GM19193 (cell line): ENCODE data around the gene HECW1.

Experiments used
- POLR2A ChIP-seq: IDR thresholded peaks from 4 replicates; pipeline ENCODE4 v1.6.1; 2011; ENCODE audit not compliant: insufficient read depth, insufficient read length; ENCODE audit errors: extremely low read depth

Gene HECW1

GRCh38 chr7:43582503-43583423 lies 470.3 kb downstream of the HECW1 start, which contains the start of gene STK17A:
Gene STK17A, plus strand, starts transcription at chr7:43583108. Its CDS starts 136 bp downstream, at chr7:43583244.
- peak; percentile 96 for TF ChIP-seq POLR2A

- no peak for TF ChIP-seq POLR2A
Observed at GRCh38 chr7:43583424-43584194, 471.2 kb downstream of the HECW1 start.

- TF ChIP-seq POLR2A: no peak
Observed at GRCh38 chr7:43584195-43584586, 471.7 kb downstream of the HECW1 start.

- TF ChIP-seq POLR2A: no peak
Observed at GRCh38 chr7:43585562-43585961, 473.1 kb downstream of the HECW1 start.

GRCh38 chr7:43586251-43586900 lies 473.9 kb downstream of the HECW1 start:
- TF ChIP-seq POLR2A: no peak

GRCh38 chr7:43588477-43589132 lies 476.2 kb downstream of the HECW1 start:
- no peak for TF ChIP-seq POLR2A

GRCh38 chr7:43589133-43589478 lies 476.7 kb downstream of the HECW1 start:
- TF ChIP-seq POLR2A: no peak

- no peak for TF ChIP-seq POLR2A
Observed at GRCh38 chr7:43589728-43590127, 477.3 kb downstream of the HECW1 start.

GRCh38 chr7:43590862-43591557 lies 478.6 kb downstream of the HECW1 start:
- TF ChIP-seq POLR2A: no peak

GRCh38 chr7:43591558-43592180 lies 479.2 kb downstream of the HECW1 start:
- no peak for TF ChIP-seq POLR2A

- TF ChIP-seq POLR2A: no peak
Observed at GRCh38 chr7:43592326-43592725, 479.9 kb downstream of the HECW1 start.

- TF ChIP-seq POLR2A: no peak
Observed at GRCh38 chr7:43593010-43593409, 480.6 kb downstream of the HECW1 start.

GRCh38 chr7:43594020-43594419 lies 481.6 kb downstream of the HECW1 start:
- TF ChIP-seq POLR2A: no peak

- TF ChIP-seq POLR2A: no peak
Observed at GRCh38 chr7:43600056-43600455, 487.6 kb downstream of the HECW1 start.
